Activated naive CD8-positive, alpha-beta T cell treated with anti-CD3 and anti-CD28 coated beads for 36 hours (primary cell): ENCODE data around the gene C3orf80. TPM values are rescaled to one million over a fixed set of nuclear protein-coding genes. Genes with fewer than 3 reads are reported as not detected.
"Not testable (repeated sequence)": the region's sequence is repeated elsewhere in the genome, so short reads cannot be mapped to it uniquely, and the experiment has no call there.

ENCODE experiments used
- DNase-seq: peaks from one replicate; pipeline ENCODE4 v3.0.0; 2021
- H3K27ac Mint-ChIP-seq: one replicate; pipeline ENCODE4 v1.8.0; 2022; ENCODE audit warnings: mild to moderate bottlenecking, moderate library complexity, mixed read lengths
- H3K27me3 Mint-ChIP-seq: one replicate; pipeline ENCODE4 v1.8.0; 2022; ENCODE audit warnings: mild to moderate bottlenecking, mixed read lengths
- H3K36me3 Mint-ChIP-seq: one replicate; pipeline ENCODE4 v1.8.0; 2021; ENCODE audit warnings: mild to moderate bottlenecking, mixed read lengths
- H3K4me1 Mint-ChIP-seq: one replicate; pipeline ENCODE4 v1.8.0; 2021; ENCODE audit warnings: mixed read lengths
- H3K4me3 Mint-ChIP-seq: one replicate; pipeline ENCODE4 v1.8.0; 2022; ENCODE audit warnings: mild to moderate bottlenecking, moderate library complexity, mixed read lengths
- H3K9me3 Mint-ChIP-seq: one replicate; pipeline ENCODE4 v1.8.0; 2022; ENCODE audit warnings: mixed read lengths
- total RNA-seq, 2 experiments: library from RNA; stranded (reverse); gene quantifications; one replicate each; pipeline ENCODE4 v1.2.3, GENCODE V29; 2021

The C3orf80 gene
- not detected for total RNA-seq

DNA sequence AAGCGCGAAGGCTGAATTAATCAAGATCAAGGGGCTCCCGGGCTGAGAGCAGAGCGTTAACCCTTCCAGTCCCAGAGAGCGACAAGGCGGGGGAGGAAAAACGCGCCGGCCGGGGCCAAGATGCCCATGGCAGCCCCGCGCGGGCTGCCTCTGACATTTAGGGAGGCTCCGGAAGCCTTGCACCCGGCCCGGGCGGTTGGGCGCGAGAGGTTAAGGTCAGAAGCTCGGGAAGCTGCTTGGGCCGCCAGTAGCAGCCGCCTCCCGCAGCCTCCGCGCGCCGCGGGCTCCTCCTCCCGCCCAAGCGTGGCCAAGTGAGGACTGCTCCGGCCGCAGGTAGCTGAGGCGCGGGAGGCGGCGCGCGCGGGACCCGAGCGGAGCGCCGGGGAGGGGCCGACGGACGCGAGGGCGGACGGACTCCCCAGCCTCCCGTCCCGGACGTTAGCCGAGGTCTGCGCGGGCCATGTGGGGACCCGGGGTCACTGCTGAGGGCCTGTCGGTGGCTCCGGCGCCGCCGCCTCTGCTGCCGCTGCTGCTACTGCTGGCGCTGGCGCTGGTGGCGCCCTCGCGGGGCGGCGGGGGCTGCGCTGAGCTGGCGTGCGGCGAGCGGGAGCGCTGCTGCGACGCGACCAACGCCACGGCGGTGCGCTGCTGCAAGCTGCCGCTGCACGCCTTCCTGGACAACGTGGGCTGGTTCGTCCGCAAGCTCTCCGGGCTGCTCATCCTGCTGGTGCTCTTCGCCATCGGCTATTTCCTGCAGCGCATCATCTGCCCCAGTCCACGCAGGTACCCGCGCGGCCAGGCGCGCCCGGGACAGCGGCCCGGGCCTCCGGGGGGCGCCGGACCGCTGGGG is at the start of gene C3orf80:
Gene C3orf80, plus strand, starts transcription at position 247 of the 850 bp plus-strand sequence. Its CDS starts 214 bp downstream, at position 461.
- Mint-ChIP-seq H3K27me3 (peaks cover 64% of the 10 kb centered on the region), H3K27ac (no peak within 1 kb of the TSS), H3K4me1 (peaks cover 10% of the 10 kb centered on the region), H3K9me3 (no peaks in the 10 kb centered on the region), H3K36me3 (no peaks in the 10 kb centered on the region), H3K4me3 (peak within 1 kb of the TSS; percentile 73)
- DNase-seq: peak; percentile 71

DNA sequence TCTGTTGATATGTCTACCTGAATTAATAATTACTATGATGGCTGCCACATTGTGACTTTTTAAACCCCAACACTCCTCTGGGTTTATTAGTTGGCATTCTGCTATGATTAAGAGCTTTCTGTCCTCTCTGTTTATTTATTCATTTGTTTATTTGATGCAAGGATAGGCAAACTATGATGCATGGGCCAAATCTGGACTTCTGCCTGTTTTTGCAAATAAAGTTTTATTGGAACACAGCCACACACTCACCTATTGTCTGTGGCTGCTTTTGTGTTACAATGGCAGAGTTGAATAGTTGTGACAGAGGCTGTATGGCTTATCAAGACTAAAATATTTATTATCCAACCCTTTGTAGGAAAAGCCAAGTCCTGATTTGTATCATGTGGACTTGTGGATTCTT is 48.3 kb upstream of the C3orf80 start:
- no peaks in the 10 kb centered on the region for H3K36me3 Mint-ChIP-seq
- no peak for DNase-seq
- peaks cover 12% of the 10 kb centered on the region for H3K27me3 Mint-ChIP-seq
- no peaks in the 10 kb centered on the region for H3K9me3 Mint-ChIP-seq
- H3K27ac Mint-ChIP-seq: no peak overlapping the region
- H3K4me1 Mint-ChIP-seq: no peaks in the 10 kb centered on the region
- no peak overlapping the region for H3K4me3 Mint-ChIP-seq

GRCh38 chr3:160178661-160179060 is 46.6 kb upstream of the C3orf80 start:
- H3K9me3 Mint-ChIP-seq, H3K36me3 Mint-ChIP-seq, H3K27ac Mint-ChIP-seq, H3K4me1 Mint-ChIP-seq, DNase-seq, H3K4me3 Mint-ChIP-seq: not testable (repeated sequence)
- H3K27me3 Mint-ChIP-seq: peaks cover 12% of the 10 kb centered on the region

DNA sequence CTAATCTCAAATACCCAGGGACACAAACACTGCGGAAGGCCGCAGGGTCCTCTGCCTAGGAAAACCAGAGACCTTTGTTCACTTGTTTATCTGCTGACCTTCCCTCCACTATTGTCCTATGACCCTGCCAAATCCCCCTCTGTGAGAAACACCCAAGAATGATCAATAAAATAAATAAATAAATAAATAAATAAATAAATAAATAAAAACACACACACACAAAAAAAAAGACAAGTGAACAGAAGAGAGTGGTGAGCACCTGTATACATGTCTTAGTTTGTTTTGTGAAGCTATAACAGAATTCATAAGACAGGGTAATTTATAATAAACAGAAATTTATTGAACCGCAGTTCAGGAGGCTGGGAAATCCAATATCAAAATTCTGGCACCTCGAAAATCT is 45.8 kb upstream of the C3orf80 start:
- H3K36me3 Mint-ChIP-seq, DNase-seq, H3K27ac Mint-ChIP-seq, H3K9me3 Mint-ChIP-seq, H3K4me1 Mint-ChIP-seq, H3K4me3 Mint-ChIP-seq: not testable (repeated sequence)
- peaks cover 12% of the 10 kb centered on the region for H3K27me3 Mint-ChIP-seq

GRCh38 chr3:160179906-160180305 is 45.3 kb upstream of the C3orf80 start:
- no peaks in the 10 kb centered on the region for H3K9me3 Mint-ChIP-seq
- no peak overlapping the region for H3K27ac Mint-ChIP-seq
- no peak overlapping the region for H3K4me3 Mint-ChIP-seq
- H3K27me3 Mint-ChIP-seq: peaks cover 12% of the 10 kb centered on the region
- DNase-seq: no peak
- H3K36me3 Mint-ChIP-seq: no peaks in the 10 kb centered on the region
- H3K4me1 Mint-ChIP-seq: peaks cover 4% of the 10 kb centered on the region

GRCh38 chr3:160180581-160181216 is 44.5 kb upstream of the C3orf80 start:
- peaks cover 4% of the 10 kb centered on the region for H3K4me1 Mint-ChIP-seq

GRCh38 chr3:160183345-160184076 is 41.7 kb upstream of the C3orf80 start:
- Mint-ChIP-seq H3K36me3 (no peaks in the 10 kb centered on the region), H3K4me3 (no peak overlapping the region), H3K4me1 (peaks cover 4% of the 10 kb centered on the region), H3K27ac (no peak overlapping the region), H3K9me3 (no peaks in the 10 kb centered on the region), H3K27me3 (peaks cover 12% of the 10 kb centered on the region)
- no peak for DNase-seq

More at GRCh38 chr3:160180581-160181216, 44.5 kb upstream of the C3orf80 start:
- H3K27me3 Mint-ChIP-seq: peaks cover 12% of the 10 kb centered on the region
- no peaks in the 10 kb centered on the region for H3K36me3 Mint-ChIP-seq
- no peak overlapping the region for H3K4me3 Mint-ChIP-seq
- no peaks in the 10 kb centered on the region for H3K9me3 Mint-ChIP-seq
- no peak overlapping the region for H3K27ac Mint-ChIP-seq
- DNase-seq: no peak

- Mint-ChIP-seq H3K36me3 (no peaks in the 10 kb centered on the region), H3K27me3 (peaks cover 11% of the 10 kb centered on the region), H3K4me3 (no peak overlapping the region), H3K27ac (no peak overlapping the region), H3K9me3 (no peaks in the 10 kb centered on the region), H3K4me1 (peaks cover 4% of the 10 kb centered on the region)
- no peak for DNase-seq
These were observed 40.6 kb upstream of the C3orf80 start for GRCh38 chr3:160184655-160185054.

- no peak for DNase-seq
- Mint-ChIP-seq H3K4me1 (peaks cover 4% of the 10 kb centered on the region), H3K36me3 (no peaks in the 10 kb centered on the region), H3K27ac (no peak overlapping the region), H3K9me3 (no peaks in the 10 kb centered on the region), H3K27me3 (peaks cover 9% of the 10 kb centered on the region), H3K4me3 (no peak overlapping the region)
These were observed 39.5 kb upstream of the C3orf80 start for GRCh38 chr3:160185751-160186150.

- Mint-ChIP-seq H3K4me3 (no peak overlapping the region), H3K36me3 (no peaks in the 10 kb centered on the region), H3K9me3 (no peaks in the 10 kb centered on the region), H3K4me1 (peaks cover 4% of the 10 kb centered on the region), H3K27ac (no peak overlapping the region), H3K27me3 (no peaks in the 10 kb centered on the region)
- DNase-seq: no peak
These were observed 37.9 kb upstream of the C3orf80 start for GRCh38 chr3:160187288-160187687.

DNA sequence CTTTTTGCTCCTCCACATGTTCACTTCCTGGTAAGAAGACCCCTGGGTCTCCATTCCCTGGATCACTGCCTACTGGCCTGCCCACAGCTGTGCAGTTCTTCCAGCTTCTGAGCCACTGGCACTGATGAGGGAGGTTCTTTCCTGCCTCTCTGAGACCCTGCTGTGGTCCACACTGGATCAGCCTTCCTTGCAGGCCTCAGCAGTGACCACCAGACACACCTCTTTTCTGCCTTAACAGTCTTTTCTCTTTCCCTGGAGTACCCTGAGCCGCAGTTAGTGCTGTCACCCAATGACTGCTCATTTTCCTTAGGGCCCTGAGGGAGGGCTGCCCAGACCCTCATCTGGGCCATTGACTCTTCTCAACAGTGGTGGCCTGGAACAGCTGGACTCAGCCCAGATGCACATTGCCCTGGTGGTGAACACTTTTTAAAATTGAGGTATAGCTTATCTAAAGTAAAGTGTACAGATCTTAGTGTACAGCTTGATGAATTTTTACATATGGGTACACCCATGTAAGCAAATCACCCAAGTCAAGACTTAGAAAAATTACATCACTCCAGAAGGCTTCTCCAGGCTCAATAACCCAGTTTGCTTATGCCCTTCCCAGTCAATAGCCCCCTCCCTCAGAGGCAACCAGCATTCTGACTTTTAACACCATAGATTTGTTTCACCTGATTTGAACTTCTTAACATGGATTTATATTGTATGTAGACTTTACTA is 32.8 kb upstream of the C3orf80 start:
- H3K4me1 Mint-ChIP-seq: no peaks in the 10 kb centered on the region
- no peaks in the 10 kb centered on the region for H3K36me3 Mint-ChIP-seq
- H3K27ac Mint-ChIP-seq: no peak overlapping the region
- DNase-seq: no peak
- H3K9me3 Mint-ChIP-seq: no peaks in the 10 kb centered on the region
- H3K27me3 Mint-ChIP-seq: no peaks in the 10 kb centered on the region
- no peak overlapping the region for H3K4me3 Mint-ChIP-seq

GRCh38 chr3:160193644-160194192 is 31.5 kb upstream of the C3orf80 start:
- no peaks in the 10 kb centered on the region for H3K9me3 Mint-ChIP-seq
- DNase-seq: no peak
- no peak overlapping the region for H3K27ac Mint-ChIP-seq
- H3K4me3 Mint-ChIP-seq: no peak overlapping the region
- H3K36me3 Mint-ChIP-seq: no peaks in the 10 kb centered on the region
- H3K27me3 Mint-ChIP-seq: no peaks in the 10 kb centered on the region
- H3K4me1 Mint-ChIP-seq: no peaks in the 10 kb centered on the region

DNA sequence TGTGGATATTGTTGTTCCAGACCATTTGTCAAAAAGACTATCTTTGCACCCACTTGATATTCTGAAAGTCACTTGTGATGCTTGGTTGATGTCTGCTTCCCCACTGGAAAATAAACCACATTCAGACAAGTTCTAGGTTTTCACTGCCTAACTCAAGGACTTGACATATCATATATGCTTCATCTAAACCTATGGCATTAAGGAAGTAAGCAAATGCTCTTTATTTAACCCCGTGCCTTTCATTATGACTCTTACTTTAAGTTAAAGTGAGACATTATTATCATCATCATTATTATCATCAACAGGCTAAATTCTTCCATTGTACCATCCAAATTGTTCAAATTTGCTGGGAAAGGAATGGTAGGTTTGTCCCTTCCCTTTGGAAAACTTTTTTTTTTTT is 30.8 kb upstream of the C3orf80 start:
- H3K9me3 Mint-ChIP-seq: no peaks in the 10 kb centered on the region
- no peaks in the 10 kb centered on the region for H3K27me3 Mint-ChIP-seq
- no peaks in the 10 kb centered on the region for H3K4me1 Mint-ChIP-seq
- DNase-seq: no peak
- H3K36me3 Mint-ChIP-seq: no peaks in the 10 kb centered on the region
- no peak overlapping the region for H3K4me3 Mint-ChIP-seq
- H3K27ac Mint-ChIP-seq: no peak overlapping the region

DNA sequence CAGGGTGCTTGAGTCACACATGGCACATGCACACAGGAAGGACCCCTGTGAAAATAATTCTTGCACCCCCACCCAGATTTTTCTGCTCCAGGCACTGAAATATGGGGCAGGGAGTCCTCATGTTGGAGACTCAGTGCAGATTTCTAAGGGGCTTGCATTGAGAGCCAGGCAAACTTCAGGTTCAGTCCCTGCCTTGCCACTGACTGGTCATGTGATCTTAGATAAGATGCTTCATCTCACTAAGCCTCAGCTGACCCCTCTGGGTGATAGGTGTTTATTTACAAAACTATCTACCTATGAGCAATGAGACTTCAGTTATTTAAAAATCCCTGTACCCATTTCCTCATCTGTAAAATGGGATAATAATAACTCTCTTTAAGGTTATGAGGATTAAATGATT is 30.1 kb upstream of the C3orf80 start:
- Mint-ChIP-seq H3K9me3 (no peaks in the 10 kb centered on the region), H3K4me1 (no peaks in the 10 kb centered on the region), H3K4me3 (no peak overlapping the region), H3K36me3 (no peaks in the 10 kb centered on the region), H3K27me3 (no peaks in the 10 kb centered on the region), H3K27ac (no peak overlapping the region)
- no peak for DNase-seq
